Endothelial cell of umbilical vein (primary cell): ENCODE data around the gene URGCP.

Source experiments
- FOS ChIP-seq: IDR thresholded peaks from 2 replicates; pipeline ENCODE4 v1.6.1; 2011; ENCODE audit warnings: mild to moderate bottlenecking, low read length, moderate library complexity, borderline replicate concordance; ENCODE audit not compliant: insufficient read depth
- POLR2A ChIP-seq: IDR thresholded peaks from 2 replicates; pipeline ENCODE4 v1.6.1; 2012; ENCODE audit warnings: low read depth, mild to moderate bottlenecking, control low read depth, low read length
- POLR2AphosphoS5 ChIP-seq: IDR thresholded peaks from 2 replicates; pipeline ENCODE4 v1.6.1; 2012; ENCODE audit warnings: low read depth, mild to moderate bottlenecking, control low read depth, low read length, moderate library complexity; ENCODE audit not compliant: insufficient read depth
- TF ChIP-seq, protein P1 (sequence below), 2 donors: IDR thresholded peaks; 1 replicate in 1 of 2; 2 replicates in 1 of 2; pipeline ENCODE4 v1.5.1; 2011; ENCODE audit warnings: low read length in 2 of 2, mild to moderate bottlenecking in 2 of 2, moderate library complexity in 2 of 2, control low read depth in 1 of 2, inconsistent platforms in 1 of 2, low read depth in 1 of 2; ENCODE audit not compliant: insufficient read depth in 1 of 2; ENCODE audit errors: extremely low read depth in 1 of 2
- TF ChIP-seq, protein P2 (sequence below): IDR thresholded peaks from 2 replicates; pipeline ENCODE4 v1.6.1; 2011; ENCODE audit not compliant: insufficient read depth, insufficient read length

DNA sequence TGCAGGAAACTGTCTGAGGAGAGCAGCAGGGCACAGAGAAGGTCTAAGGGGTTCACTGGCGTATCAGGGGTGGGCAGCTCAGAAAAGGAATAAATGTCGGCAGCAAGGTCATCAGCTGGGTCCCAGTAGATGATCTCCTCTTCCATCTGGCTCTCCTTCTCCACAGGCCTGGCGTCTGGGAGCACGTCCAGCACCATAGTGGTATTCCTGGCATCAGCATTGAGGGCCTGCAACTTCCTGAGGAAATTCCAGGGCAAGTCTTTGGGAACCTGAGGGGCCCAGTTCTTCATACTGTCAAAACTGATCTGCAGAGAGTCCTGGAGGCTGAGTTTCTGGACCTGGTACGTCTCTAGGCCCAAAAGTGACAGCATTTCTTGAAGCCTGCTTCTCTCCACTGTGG, 27.5 kb downstream of the URGCP start:
- TF ChIP-seq, protein P1, sequence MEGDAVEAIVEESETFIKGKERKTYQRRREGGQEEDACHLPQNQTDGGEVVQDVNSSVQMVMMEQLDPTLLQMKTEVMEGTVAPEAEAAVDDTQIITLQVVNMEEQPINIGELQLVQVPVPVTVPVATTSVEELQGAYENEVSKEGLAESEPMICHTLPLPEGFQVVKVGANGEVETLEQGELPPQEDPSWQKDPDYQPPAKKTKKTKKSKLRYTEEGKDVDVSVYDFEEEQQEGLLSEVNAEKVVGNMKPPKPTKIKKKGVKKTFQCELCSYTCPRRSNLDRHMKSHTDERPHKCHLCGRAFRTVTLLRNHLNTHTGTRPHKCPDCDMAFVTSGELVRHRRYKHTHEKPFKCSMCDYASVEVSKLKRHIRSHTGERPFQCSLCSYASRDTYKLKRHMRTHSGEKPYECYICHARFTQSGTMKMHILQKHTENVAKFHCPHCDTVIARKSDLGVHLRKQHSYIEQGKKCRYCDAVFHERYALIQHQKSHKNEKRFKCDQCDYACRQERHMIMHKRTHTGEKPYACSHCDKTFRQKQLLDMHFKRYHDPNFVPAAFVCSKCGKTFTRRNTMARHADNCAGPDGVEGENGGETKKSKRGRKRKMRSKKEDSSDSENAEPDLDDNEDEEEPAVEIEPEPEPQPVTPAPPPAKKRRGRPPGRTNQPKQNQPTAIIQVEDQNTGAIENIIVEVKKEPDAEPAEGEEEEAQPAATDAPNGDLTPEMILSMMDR (IDR thresholded peaks at IDR 0.05; ENCODE audit: extremely low read depth in 1 of 2, insufficient read depth in 1 of 2, low read depth in 1 of 2, low read length in 2 of 2) = no peak
- TF ChIP-seq, protein P2, sequence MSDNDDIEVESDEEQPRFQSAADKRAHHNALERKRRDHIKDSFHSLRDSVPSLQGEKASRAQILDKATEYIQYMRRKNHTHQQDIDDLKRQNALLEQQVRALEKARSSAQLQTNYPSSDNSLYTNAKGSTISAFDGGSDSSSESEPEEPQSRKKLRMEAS = no peak
- TF ChIP-seq FOS (no peak), POLR2A (no peak), POLR2AphosphoS5 (peak; percentile 61)
